T-helper 2 cell treated with Interferon-gamma antibody and Interleukin-4, amounts not matched to agents 100 ng/mL and 5 ng/mL, for 36 hours (primary cell): ENCODE measurements around the gene GPC3. TPM values are rescaled to one million over a fixed set of nuclear protein-coding genes. Genes with fewer than 3 reads are reported as not detected.

ENCODE experiments used
- intact Hi-C: fragments of 100-400 bp; cut with micrococcal nuclease; formaldehyde crosslinking; loops from one replicate; pipeline ENCODE4 v1.15.1; 2023
- total RNA-seq: library from RNA; stranded (reverse); gene quantifications from 2 replicates; pipeline ENCODE4 v1.2.3, GENCODE V29; 2022

Gene GPC3
- total RNA-seq, 1 donor from 2014 or later, result 0.45 TPM

GRCh38 chrX:133852401-133852800, 133.0 kb downstream of the GPC3 start:
- intact Hi-C loops, result loop anchor here (5.0 kb wide), 1 partner anchor 170 kb away; no protein-coding TSS in a partner anchor

- intact Hi-C loops, result loop anchor here (5.0 kb wide), 1 partner anchor 172 kb away; no protein-coding TSS in a partner anchor
Observed at GRCh38 chrX:133850399-133850798, 135.0 kb downstream of the GPC3 start.

- intact Hi-C loops, result loop anchor here (5.0 kb wide), 1 partner anchor 173 kb away; no protein-coding TSS in a partner anchor
Observed at GRCh38 chrX:133849676-133850075, 135.7 kb downstream of the GPC3 start.

- intact Hi-C loops, result no loop called here
Observed at GRCh38 chrX:133847340-133847994, 137.9 kb downstream of the GPC3 start.

GRCh38 chrX:133846311-133846710, 139.1 kb downstream of the GPC3 start:
- intact Hi-C loops, result no loop called here

GRCh38 chrX:133840415-133840814, 145.0 kb downstream of the GPC3 start:
- intact Hi-C loops, result no loop called here

- intact Hi-C loops, result no loop called here
Observed at GRCh38 chrX:133838761-133839676, 146.4 kb downstream of the GPC3 start.

- intact Hi-C loops, result no loop called here
Observed at GRCh38 chrX:133837091-133837490, 148.3 kb downstream of the GPC3 start.

GRCh38 chrX:133836561-133836960, 148.8 kb downstream of the GPC3 start:
- intact Hi-C loops, result no loop called here

- intact Hi-C loops, result no loop called here
Observed at GRCh38 chrX:133834771-133835170, 150.6 kb downstream of the GPC3 start.

- intact Hi-C loops, result no loop called here
Observed at GRCh38 chrX:133819546-133819945, 165.8 kb downstream of the GPC3 start.

GRCh38 chrX:133818019-133818418, 167.4 kb downstream of the GPC3 start:
- intact Hi-C loops, result no loop called here

GRCh38 chrX:133815496-133815895, 169.9 kb downstream of the GPC3 start:
- intact Hi-C loops, result no loop called here

- intact Hi-C loops, result no loop called here
Observed at GRCh38 chrX:133813971-133814370, 171.4 kb downstream of the GPC3 start.

- intact Hi-C loops, result no loop called here
Observed at GRCh38 chrX:133812402-133812801, 173.0 kb downstream of the GPC3 start.

- intact Hi-C loops, result no loop called here
Observed at GRCh38 chrX:133810925-133811324, 174.5 kb downstream of the GPC3 start.

GRCh38 chrX:133804072-133804471, 181.3 kb downstream of the GPC3 start:
- intact Hi-C loops, result no loop called here

GRCh38 chrX:133796282-133796681, 189.1 kb downstream of the GPC3 start:
- intact Hi-C loops, result no loop called here

GRCh38 chrX:133794126-133794525, 191.3 kb downstream of the GPC3 start:
- intact Hi-C loops, result loop anchor here (5.0 kb wide), 1 partner anchor 458 kb away; no protein-coding TSS in a partner anchor

GRCh38 chrX:133793626-133794025, 191.8 kb downstream of the GPC3 start:
- intact Hi-C loops, result loop anchor here (2.0 to 5.0 kb wide), 2 partner anchors 129 to 459 kb away; no protein-coding TSS in a partner anchor

GRCh38 chrX:133792198-133792953, 193.0 kb downstream of the GPC3 start:
- intact Hi-C loops, result loop anchor here (1.0 to 5.0 kb wide), 7 partner anchors 130 to 604 kb away; no protein-coding TSS in a partner anchor
